ENCODE results near the gene MGME1.

Gene MGME1

DNA sequence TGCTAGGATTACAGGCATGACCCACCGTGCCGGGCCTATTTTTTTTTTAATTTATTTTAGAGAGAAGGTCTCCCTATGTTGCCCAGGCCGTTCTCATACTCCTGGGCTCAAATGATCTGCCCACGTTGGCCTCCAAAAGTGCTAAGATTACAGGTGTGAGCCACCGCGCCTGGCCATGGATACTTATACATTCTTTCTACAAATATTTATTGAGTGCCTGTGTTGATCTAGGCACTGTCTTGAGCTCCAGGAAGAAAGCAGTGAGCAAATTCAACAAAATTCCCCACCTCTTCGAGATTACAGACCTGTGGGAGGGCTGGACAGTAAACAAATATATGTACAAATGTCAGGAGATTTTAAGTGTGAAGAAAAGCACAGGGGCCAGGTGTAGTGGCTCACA is 37.9 kb downstream of the MGME1 start:
- Histone ChIP-seq H3K36me3 (ENCODE audit: insufficient read depth, insufficient read length, low read length) (no peaks in the 10 kb centered on the region), H3K9me3 (ENCODE audit: insufficient read depth, low read length) (no peaks in the 10 kb centered on the region), H3K27me3 (ENCODE audit: insufficient read depth, insufficient read length) (no peaks in the 10 kb centered on the region), H3K4me1 (ENCODE audit: insufficient read depth, insufficient read length) (peaks cover 10% of the 10 kb centered on the region), H3K4me3 (ENCODE audit: insufficient read length, low read depth) (no peak overlapping the region), H3K9ac (ENCODE audit: insufficient read length, low read depth) (no peak overlapping the region)
- TF ChIP-seq ZNF274 (IDR thresholded peaks at IDR 0.05; ENCODE audit: low read depth, low read length) (no peak), SUZ12 (IDR thresholded peaks at IDR 0.05; ENCODE audit: extremely low read depth, insufficient read depth, insufficient read length) (no peak), YY1 (IDR thresholded peaks at IDR 0.05; ENCODE audit: insufficient read depth, insufficient read length) (no peak)
- DNase-seq (ENCODE audit: low read depth, low spot score), result no peak

DNA sequence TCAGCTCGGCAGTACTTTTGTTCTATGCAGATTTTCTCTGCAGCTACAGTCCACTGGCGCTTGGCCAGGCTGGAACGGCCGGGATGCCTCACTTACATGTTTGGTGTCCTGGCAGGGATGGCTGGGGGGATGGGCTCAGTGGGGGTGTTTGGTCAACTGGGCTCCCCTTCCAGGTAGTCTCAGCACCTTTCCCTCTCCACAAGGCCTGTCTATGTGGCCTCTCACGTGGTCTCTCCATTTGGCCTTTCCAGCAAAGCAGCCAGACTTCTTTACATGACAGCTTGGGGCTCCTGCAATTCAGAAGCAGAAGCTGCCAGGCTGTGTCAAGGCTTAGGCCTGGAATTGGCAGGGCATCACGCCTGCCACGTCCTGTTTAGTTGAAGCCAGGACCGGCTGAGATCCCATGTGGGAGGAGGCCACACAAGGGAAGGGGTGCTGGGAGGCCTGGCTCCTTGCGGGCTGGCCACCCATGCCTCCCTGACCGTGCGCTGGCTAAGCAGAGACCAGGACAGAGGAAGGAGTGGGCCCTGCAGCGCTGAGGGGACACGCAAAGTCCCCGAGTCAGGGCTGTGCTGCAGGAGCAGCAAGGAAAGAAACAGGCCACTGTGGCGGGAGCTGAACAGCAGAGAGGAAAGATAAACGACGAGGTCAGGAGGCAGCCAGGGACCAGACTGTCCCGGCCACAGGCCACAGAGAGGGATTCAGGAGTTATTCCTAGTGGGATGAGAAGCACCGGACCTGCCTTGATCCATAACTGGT is 38.9 kb downstream of the MGME1 start:
- Histone ChIP-seq H3K27me3 (ENCODE audit: insufficient read depth, insufficient read length) (no peaks in the 10 kb centered on the region), H3K9ac (ENCODE audit: insufficient read length, low read depth) (no peak overlapping the region), H3K4me3 (ENCODE audit: insufficient read length, low read depth) (no peak overlapping the region), H3K4me1 (ENCODE audit: insufficient read depth, insufficient read length) (peaks cover 10% of the 10 kb centered on the region), H3K36me3 (ENCODE audit: insufficient read depth, insufficient read length, low read length) (no peaks in the 10 kb centered on the region), H3K9me3 (ENCODE audit: insufficient read depth, low read length) (no peaks in the 10 kb centered on the region)
- no peak for TF ChIP-seq ZNF274 (IDR thresholded peaks at IDR 0.05; ENCODE audit: low read depth, low read length)
- no peak for TF ChIP-seq YY1 (IDR thresholded peaks at IDR 0.05; ENCODE audit: insufficient read depth, insufficient read length)
- TF ChIP-seq SUZ12 (IDR thresholded peaks at IDR 0.05; ENCODE audit: extremely low read depth, insufficient read depth, insufficient read length), result no peak
- no peak for DNase-seq (ENCODE audit: low read depth, low spot score)

DNA sequence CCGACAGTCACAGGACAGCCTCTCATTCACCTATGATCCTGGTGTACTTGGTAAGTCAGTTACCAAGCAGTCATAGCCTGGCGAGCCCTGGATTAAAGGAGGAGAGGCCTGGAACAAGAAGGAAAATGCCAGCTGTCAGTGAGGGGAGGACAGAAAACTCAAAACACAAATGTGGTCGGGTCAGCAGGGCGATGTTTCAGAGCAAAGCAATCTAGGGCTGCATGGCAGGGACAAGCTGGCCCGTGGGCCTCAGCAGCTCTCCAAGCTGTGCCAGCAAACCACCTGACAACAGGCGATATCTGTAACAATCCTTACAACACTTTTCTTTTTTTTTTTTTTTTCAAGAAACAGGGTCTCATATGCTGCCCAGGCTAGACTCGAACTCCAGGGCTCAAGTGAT is 40.3 kb downstream of the MGME1 start:
- Histone ChIP-seq H3K4me3 (ENCODE audit: insufficient read length, low read depth) (no peak overlapping the region), H3K4me1 (ENCODE audit: insufficient read depth, insufficient read length) (peaks cover 10% of the 10 kb centered on the region), H3K36me3 (ENCODE audit: insufficient read depth, insufficient read length, low read length) (no peaks in the 10 kb centered on the region), H3K9ac (ENCODE audit: insufficient read length, low read depth) (no peak overlapping the region), H3K9me3 (ENCODE audit: insufficient read depth, low read length) (no peaks in the 10 kb centered on the region), H3K27me3 (ENCODE audit: insufficient read depth, insufficient read length) (no peaks in the 10 kb centered on the region)
- no peak for DNase-seq (ENCODE audit: low read depth, low spot score)
- no peak for TF ChIP-seq SUZ12 (IDR thresholded peaks at IDR 0.05; ENCODE audit: extremely low read depth, insufficient read depth, insufficient read length)
- TF ChIP-seq YY1 (IDR thresholded peaks at IDR 0.05; ENCODE audit: insufficient read depth, insufficient read length), result no peak
- TF ChIP-seq ZNF274 (IDR thresholded peaks at IDR 0.05; ENCODE audit: low read depth, low read length), result no peak

DNA sequence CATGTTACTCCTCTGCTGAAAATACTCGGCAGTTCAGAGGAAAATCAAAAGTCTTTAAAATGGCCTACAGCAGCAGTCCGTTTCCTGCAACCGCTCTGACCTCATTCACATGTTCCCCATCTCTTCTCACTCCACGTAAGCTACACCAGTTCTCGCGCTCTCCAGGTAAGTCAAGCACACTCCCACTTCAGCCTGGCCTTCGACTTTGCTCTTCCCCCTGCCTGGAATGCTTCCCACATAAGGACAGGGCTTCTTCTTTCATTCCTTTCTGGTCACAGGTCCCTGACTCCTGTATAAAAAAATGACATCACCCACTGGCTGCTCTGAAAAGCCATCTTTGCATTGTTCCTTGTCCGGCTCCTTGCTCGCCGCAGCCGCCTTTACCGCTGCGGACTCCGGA is 42.7 kb downstream of the MGME1 start:
- Histone ChIP-seq H3K36me3 (ENCODE audit: insufficient read depth, insufficient read length, low read length) (no peaks in the 10 kb centered on the region), H3K9me3 (ENCODE audit: insufficient read depth, low read length) (no peaks in the 10 kb centered on the region), H3K27me3 (ENCODE audit: insufficient read depth, insufficient read length) (no peaks in the 10 kb centered on the region), H3K4me1 (ENCODE audit: insufficient read depth, insufficient read length) (peaks cover 4% of the 10 kb centered on the region), H3K4me3 (ENCODE audit: insufficient read length, low read depth) (no peak overlapping the region), H3K9ac (ENCODE audit: insufficient read length, low read depth) (no peak overlapping the region)
- TF ChIP-seq SUZ12 (IDR thresholded peaks at IDR 0.05; ENCODE audit: extremely low read depth, insufficient read depth, insufficient read length) (no peak), ZNF274 (IDR thresholded peaks at IDR 0.05; ENCODE audit: low read depth, low read length) (no peak)
- no peak for DNase-seq (ENCODE audit: low read depth, low spot score)

DNA sequence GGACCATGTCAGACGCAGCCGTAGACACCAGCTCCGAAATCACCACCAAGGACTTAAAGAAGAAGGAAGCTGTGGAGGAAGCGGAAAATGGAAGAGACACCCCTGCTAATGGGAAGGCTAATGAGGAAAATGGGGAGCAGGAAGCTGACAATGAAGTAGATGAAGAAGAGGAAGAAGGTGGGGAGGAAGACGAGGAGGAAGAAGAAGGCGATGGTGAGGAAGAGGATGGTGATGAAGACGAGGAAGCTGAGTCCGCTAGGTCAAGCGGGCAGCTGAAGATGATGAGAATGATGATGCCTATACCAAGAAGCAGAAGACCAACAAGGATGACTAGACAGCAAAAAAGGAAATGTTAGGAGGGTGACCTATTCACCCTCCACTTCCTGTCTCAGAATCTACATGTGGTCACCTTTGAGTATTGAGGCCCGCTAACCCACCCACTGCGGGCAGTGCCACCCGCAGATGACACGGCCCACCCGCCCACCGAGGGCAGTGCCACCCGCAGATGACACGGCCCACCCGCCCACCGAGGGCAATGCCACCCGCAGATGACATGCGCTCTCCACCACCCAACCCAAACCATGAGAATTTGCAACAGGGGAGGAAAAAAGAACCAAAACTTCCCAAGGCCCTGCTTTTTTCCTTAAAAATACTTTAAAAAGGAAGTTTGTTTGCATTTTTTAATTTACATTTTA is 43.3 kb downstream of the MGME1 start:
- DNase-seq (ENCODE audit: low read depth, low spot score), result no peak
- no peak overlapping the region for H3K4me3 ChIP-seq (ENCODE audit: insufficient read length, low read depth)
- H3K36me3 ChIP-seq (ENCODE audit: insufficient read depth, insufficient read length, low read length), result no peaks in the 10 kb centered on the region
- no peaks in the 10 kb centered on the region for H3K27me3 ChIP-seq (ENCODE audit: insufficient read depth, insufficient read length)
- H3K9ac ChIP-seq (ENCODE audit: insufficient read length, low read depth), result no peak overlapping the region
- peaks cover 4% of the 10 kb centered on the region for H3K4me1 ChIP-seq (ENCODE audit: insufficient read depth, insufficient read length)
- no peak for TF ChIP-seq YY1 (IDR thresholded peaks at IDR 0.05; ENCODE audit: insufficient read depth, insufficient read length)
- no peak for TF ChIP-seq ZNF274 (IDR thresholded peaks at IDR 0.05; ENCODE audit: low read depth, low read length)
- no peak for TF ChIP-seq SUZ12 (IDR thresholded peaks at IDR 0.05; ENCODE audit: extremely low read depth, insufficient read depth, insufficient read length)
- H3K9me3 ChIP-seq (ENCODE audit: insufficient read depth, low read length), result no peaks in the 10 kb centered on the region

DNA sequence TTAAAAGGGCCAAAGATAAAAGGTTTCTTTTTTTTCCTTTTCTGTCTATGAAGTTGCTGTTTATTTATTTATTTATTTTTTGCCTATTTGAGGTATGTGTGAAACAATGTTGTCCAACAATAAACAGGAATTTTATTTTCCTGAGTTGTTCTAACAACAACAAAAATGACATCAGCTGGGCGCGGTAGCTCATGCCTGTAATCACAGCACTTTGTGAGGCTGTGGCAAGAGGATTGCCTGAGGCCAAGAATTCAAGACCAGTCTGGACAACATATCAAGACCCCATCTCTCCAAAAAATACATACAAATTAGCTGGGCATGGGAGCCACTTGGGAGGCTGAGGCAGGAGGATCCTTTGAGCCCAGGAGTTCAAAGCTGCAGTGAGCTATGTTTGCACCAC is 44.1 kb downstream of the MGME1 start:
- DNase-seq (ENCODE audit: low read depth, low spot score), result no peak
- TF ChIP-seq YY1 (IDR thresholded peaks at IDR 0.05; ENCODE audit: insufficient read depth, insufficient read length) (no peak), SUZ12 (IDR thresholded peaks at IDR 0.05; ENCODE audit: extremely low read depth, insufficient read depth, insufficient read length) (no peak), ZNF274 (IDR thresholded peaks at IDR 0.05; ENCODE audit: low read depth, low read length) (no peak)
- Histone ChIP-seq H3K9me3 (ENCODE audit: insufficient read depth, low read length) (no peaks in the 10 kb centered on the region), H3K4me1 (ENCODE audit: insufficient read depth, insufficient read length) (no peaks in the 10 kb centered on the region), H3K36me3 (ENCODE audit: insufficient read depth, insufficient read length, low read length) (no peaks in the 10 kb centered on the region), H3K9ac (ENCODE audit: insufficient read length, low read depth) (no peak overlapping the region), H3K27me3 (ENCODE audit: insufficient read depth, insufficient read length) (no peaks in the 10 kb centered on the region), H3K4me3 (ENCODE audit: insufficient read length, low read depth) (no peak overlapping the region)

DNA sequence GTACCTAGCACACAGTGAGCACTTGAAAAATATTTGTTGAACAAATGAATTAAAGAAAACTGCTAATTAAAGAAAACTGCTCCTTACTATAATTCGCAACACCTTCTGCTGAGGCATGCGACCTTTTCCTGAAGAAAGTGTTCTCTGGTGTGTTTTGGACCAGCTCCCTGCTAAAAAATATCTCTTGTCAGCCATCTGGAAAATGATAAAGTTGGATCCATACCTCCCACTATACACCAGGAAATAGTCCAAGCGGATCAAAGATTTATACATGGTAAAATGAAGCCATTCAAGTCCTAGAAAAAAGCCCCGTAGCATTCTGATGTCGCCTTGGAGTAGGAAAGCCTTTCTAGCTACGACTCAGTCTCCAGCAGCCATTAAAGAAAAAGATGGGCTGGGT is 45.6 kb downstream of the MGME1 start:
- no peak for DNase-seq (ENCODE audit: low read depth, low spot score)
- no peaks in the 10 kb centered on the region for H3K27me3 ChIP-seq (ENCODE audit: insufficient read depth, insufficient read length)
- H3K4me3 ChIP-seq (ENCODE audit: insufficient read length, low read depth), result no peak overlapping the region
- H3K9ac ChIP-seq (ENCODE audit: insufficient read length, low read depth), result no peak overlapping the region
- no peaks in the 10 kb centered on the region for H3K4me1 ChIP-seq (ENCODE audit: insufficient read depth, insufficient read length)
- no peaks in the 10 kb centered on the region for H3K9me3 ChIP-seq (ENCODE audit: insufficient read depth, low read length)
- H3K36me3 ChIP-seq (ENCODE audit: insufficient read depth, insufficient read length, low read length), result no peaks in the 10 kb centered on the region
- TF ChIP-seq ZNF274 (IDR thresholded peaks at IDR 0.05; ENCODE audit: low read depth, low read length), result no peak
- no peak for TF ChIP-seq SUZ12 (IDR thresholded peaks at IDR 0.05; ENCODE audit: extremely low read depth, insufficient read depth, insufficient read length)
- no peak for TF ChIP-seq YY1 (IDR thresholded peaks at IDR 0.05; ENCODE audit: insufficient read depth, insufficient read length)

Data from NT2/D1 (cell line).